WI38 (cell line): Measurements from ENCODE around the gene DNHD1.

Source experiments
- H3K4me3 ChIP-seq: 2 replicates; pipeline ENCODE4 v1.5.1; 2011; ENCODE audit warnings: low read depth, mild to moderate bottlenecking, control low read depth, low read length
- TF ChIP-seq, protein P1 (sequence below): IDR thresholded peaks from 2 replicates; pipeline ENCODE4 v1.5.1; 2012; ENCODE audit warnings: low read depth, mild to moderate bottlenecking, control low read depth, low read length

DNHD1 gene

GRCh38 chr11:6488342-6488741 lies 8.7 kb upstream of the DNHD1 start:
- no peak overlapping the region for H3K4me3 ChIP-seq
- TF ChIP-seq, protein P1, sequence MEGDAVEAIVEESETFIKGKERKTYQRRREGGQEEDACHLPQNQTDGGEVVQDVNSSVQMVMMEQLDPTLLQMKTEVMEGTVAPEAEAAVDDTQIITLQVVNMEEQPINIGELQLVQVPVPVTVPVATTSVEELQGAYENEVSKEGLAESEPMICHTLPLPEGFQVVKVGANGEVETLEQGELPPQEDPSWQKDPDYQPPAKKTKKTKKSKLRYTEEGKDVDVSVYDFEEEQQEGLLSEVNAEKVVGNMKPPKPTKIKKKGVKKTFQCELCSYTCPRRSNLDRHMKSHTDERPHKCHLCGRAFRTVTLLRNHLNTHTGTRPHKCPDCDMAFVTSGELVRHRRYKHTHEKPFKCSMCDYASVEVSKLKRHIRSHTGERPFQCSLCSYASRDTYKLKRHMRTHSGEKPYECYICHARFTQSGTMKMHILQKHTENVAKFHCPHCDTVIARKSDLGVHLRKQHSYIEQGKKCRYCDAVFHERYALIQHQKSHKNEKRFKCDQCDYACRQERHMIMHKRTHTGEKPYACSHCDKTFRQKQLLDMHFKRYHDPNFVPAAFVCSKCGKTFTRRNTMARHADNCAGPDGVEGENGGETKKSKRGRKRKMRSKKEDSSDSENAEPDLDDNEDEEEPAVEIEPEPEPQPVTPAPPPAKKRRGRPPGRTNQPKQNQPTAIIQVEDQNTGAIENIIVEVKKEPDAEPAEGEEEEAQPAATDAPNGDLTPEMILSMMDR = no peak

GRCh38 chr11:6488821-6489220 lies 8.3 kb upstream of the DNHD1 start:
- TF ChIP-seq, protein P1 = no peak
- no peak overlapping the region for H3K4me3 ChIP-seq

DNA sequence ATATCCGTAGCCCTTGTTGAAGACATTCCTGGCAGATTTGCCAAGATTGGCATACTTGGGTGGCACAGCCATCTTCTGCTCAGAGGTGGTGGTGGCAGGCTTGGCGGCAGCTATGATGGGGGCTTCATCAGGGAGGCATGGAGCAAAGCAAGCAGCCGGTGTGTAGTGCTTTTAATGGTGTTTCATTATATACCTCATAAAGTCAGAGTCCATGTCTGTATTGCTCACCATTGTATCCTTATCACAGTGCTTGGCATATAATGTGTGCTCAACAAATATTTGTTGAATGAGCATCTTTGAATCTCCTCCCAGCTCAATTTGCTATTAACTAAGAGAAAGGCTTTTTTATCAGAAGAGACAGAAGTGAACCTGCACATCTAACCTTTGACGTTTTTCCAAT lies 7.8 kb upstream of the DNHD1 start:
- TF ChIP-seq, protein P1 = no peak

DNA sequence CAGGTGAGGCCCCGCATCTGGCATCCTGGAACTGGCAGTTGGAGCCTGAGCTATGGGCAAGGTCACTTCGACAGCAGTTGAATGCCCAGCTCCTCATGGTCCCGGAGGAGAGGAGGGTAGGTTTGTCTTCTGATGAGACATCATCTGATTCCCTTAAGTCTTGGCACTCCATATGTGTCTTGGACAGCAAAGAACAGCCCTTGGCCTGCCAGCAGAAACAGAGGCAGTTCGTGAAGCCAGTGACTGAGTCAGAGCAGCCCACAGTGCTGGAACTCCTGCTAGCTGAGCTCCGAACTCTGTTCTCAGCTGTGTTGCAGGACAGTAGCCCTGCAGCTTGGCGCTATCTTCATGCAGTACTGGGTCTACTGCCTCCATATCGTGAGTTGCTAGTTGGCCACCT lies 1.0 kb downstream of the DNHD1 start:
- TF ChIP-seq, protein P1 = no peak

More for the DNA sequence above, 7.8 kb upstream of the DNHD1 start:
- no peak overlapping the region for H3K4me3 ChIP-seq

DNA sequence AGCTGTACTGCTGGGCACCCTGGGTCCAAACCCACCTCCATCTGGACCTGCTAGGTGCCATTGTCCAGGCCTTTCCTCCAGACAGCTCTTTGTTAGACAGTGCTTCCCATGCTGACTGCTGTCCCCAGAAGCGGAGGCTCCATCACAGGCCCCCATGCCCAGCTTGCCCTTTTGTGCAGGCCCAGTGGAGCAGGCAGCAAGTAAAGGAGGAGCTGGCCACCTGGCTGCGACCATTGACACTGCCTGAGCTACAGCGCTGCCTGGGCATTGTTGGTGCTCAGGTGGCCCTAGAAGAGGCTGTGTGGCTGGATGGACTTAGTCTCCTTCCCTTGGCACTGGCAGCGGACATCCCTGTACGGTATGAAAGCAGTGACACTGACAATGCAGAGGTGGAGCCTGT lies 1.5 kb downstream of the DNHD1 start:
- H3K4me3 ChIP-seq = no peak overlapping the region

More for the DNA sequence above, 1.0 kb downstream of the DNHD1 start:
- no peak overlapping the region for H3K4me3 ChIP-seq

GRCh38 chr11:6502382-6502781 lies 5.3 kb downstream of the DNHD1 start:
- TF ChIP-seq, protein P1 = no peak
- H3K4me3 ChIP-seq = no peak overlapping the region

More for the DNA sequence above, 1.5 kb downstream of the DNHD1 start:
- TF ChIP-seq, protein P1 = no peak

- TF ChIP-seq, protein P1 = no peak
- H3K4me3 ChIP-seq = no peak overlapping the region
Observed at GRCh38 chr11:6504166-6504565, 7.1 kb downstream of the DNHD1 start.
